ENCODE measurements around the gene ZG16B. TPM values are rescaled to one million over a fixed set of nuclear protein-coding genes. Genes with fewer than 3 reads are reported as not detected.

The ZG16B gene
- total RNA-seq, 6 donors from 2014 or later, result 0.69 to 2.0 (median 1.2) TPM; not detected in 3

GRCh38 chr16:2834968-2835367 is 4.9 kb downstream of the ZG16B start:
- Histone ChIP-seq H3K36me3 (no peaks in the 10 kb centered on the region), H3K4me3 (no peak overlapping the region), H3K27me3 (no peaks in the 10 kb centered on the region), H3K27ac (no peak overlapping the region), H3K9me3 (no peaks in the 10 kb centered on the region), H3K4me1 (peaks cover 0 to 11% (median 8%) of the 10 kb centered on the region in 4 donors)
- ATAC-seq (ENCODE audit: low FRiP score in 2 of 2), result no peak
- TF ChIP-seq POLR2A (IDR thresholded peaks at IDR 0.05) (no peak), EP300 (IDR thresholded peaks at IDR 0.05) (no peak), POLR2AphosphoS5 (IDR thresholded peaks at IDR 0.05) (no peak), CTCF (IDR thresholded peaks at IDR 0.05) (no peak)
- WGBS, 2 donors, result 91 to 93% methylated on average over 3 of the region's 3 CpGs
- no peak for DNase-seq

GRCh38 chr16:2835638-2836493 is 5.8 kb downstream of the ZG16B start:
- Histone ChIP-seq H3K36me3 (no peaks in the 10 kb centered on the region), H3K27me3 (no peaks in the 10 kb centered on the region), H3K4me1 (peaks cover 0 to 12% (median 4%) of the 10 kb centered on the region in 4 donors), H3K27ac (peak overlapping the region; percentile 0 to 69 (median 58)), H3K9me3 (no peaks in the 10 kb centered on the region), H3K4me3 (no peak overlapping the region)
- DNase-seq, result peak in 1 of 2 donors; percentile 77
- 32 to 38% methylated on average over 19 to 22 of the region's 22 CpGs for WGBS, 2 donors
- TF ChIP-seq CTCF (IDR thresholded peaks at IDR 0.05), result peak in 1 of 6 experiments; percentile 27
- TF ChIP-seq POLR2A (IDR thresholded peaks at IDR 0.05), result no peak
- peak; percentile 52 to 64 for TF ChIP-seq POLR2AphosphoS5 (IDR thresholded peaks at IDR 0.05)
- TF ChIP-seq EP300 (IDR thresholded peaks at IDR 0.05), result peak in 1 of 4 donors; percentile 57
- ATAC-seq (ENCODE audit: low FRiP score in 2 of 2), result peak; percentile 64 to 70

- DNase-seq, result no peak
- Histone ChIP-seq H3K4me1 (peaks cover 6 to 22% (median 9%) of the 10 kb centered on the region in 4 donors), H3K9me3 (no peaks in the 10 kb centered on the region), H3K4me3 (no peak overlapping the region), H3K27me3 (no peaks in the 10 kb centered on the region), H3K36me3 (no peaks in the 10 kb centered on the region), H3K27ac (peak overlapping the region in 3 of 4 donors; percentile 52 to 69 (median 65))
- no peak for TF ChIP-seq CTCF (IDR thresholded peaks at IDR 0.05)
- 70 to 76% methylated on average over 13 of the region's 13 CpGs for WGBS, 2 donors
- ATAC-seq (ENCODE audit: low FRiP score in 2 of 2), result no peak
Observed at GRCh38 chr16:2836646-2837508, 6.8 kb downstream of the ZG16B start.

GRCh38 chr16:2838928-2839327 is 8.8 kb downstream of the ZG16B start:
- H3K4me1 ChIP-seq, result peaks cover 15 to 30% (median 17%) of the 10 kb centered on the region in 4 donors
- no peaks in the 10 kb centered on the region for H3K36me3 ChIP-seq
- DNase-seq (peak; percentile 74 to 90), ATAC-seq (ENCODE audit: low FRiP score in 2 of 2) (peak; percentile 80 to 82)
- H3K9me3 ChIP-seq, result no peaks in the 10 kb centered on the region
- H3K27me3 ChIP-seq, result no peaks in the 10 kb centered on the region
- WGBS, 2 donors, result 6% methylated on average over 12 of the region's 12 CpGs; no CpG with 5 or more reads in 1 of the 2 donors
- H3K4me3 ChIP-seq, result no peak overlapping the region
- TF ChIP-seq CTCF (IDR thresholded peaks at IDR 0.05) (peak; percentile 65 to 93 (median 86)), POLR2AphosphoS5 (IDR thresholded peaks at IDR 0.05) (no peak)
- H3K27ac ChIP-seq, result no peak overlapping the region

Measured in upper lobe of left lung (tissue), 6 donors.